Pancreas (tissue), 10 donors: ENCODE measurements around the gene EFNA4. TPM values are rescaled to one million over a fixed set of nuclear protein-coding genes. Genes with fewer than 3 reads are reported as not detected.

Experiments
- ATAC-seq, 4 donors: fragments of 200-7000 bp; cut with Tn5 transposase; one replicate each; pipeline versions ENCODE4 v1.8.0 to v1.9.1; 2020; ENCODE audit warnings: mild to moderate bottlenecking in 4 of 4, moderate library complexity in 4 of 4
- DNase-seq, 6 donors: peaks; one replicate each; pipeline ENCODE4 v3.0.0-alpha.2; 2020
- FAIRE-seq: peaks from 2 replicates; lab custom pipeline; 2012; peaks lifted over from hg19 to GRCh38; lab: Jason Lieb, UNC
- H3K27ac ChIP-seq, 4 donors: fragments of 200-600 bp; sonication (generic); 1 replicate in 3 of 4; 2 replicates in 1 of 4; pipeline versions ENCODE4 v1.5.0 to v1.8.0; 2020
- H3K27me3 ChIP-seq, 4 donors: fragments of 200-600 bp; one replicate each; pipeline ENCODE4 v1.8.0; 2021
- H3K36me3 ChIP-seq, 3 donors: fragments of 200-600 bp; sonication (generic) in 1 of 3; one replicate each; pipeline versions ENCODE4 v1.5.0 to v1.8.0; 2020 to 2021
- H3K4me1 ChIP-seq, 3 donors: fragments of 200-600 bp; one replicate each; pipeline ENCODE4 v1.8.0; 2021
- H3K4me3 ChIP-seq, 4 donors: fragments of 200-600 bp; sonication (generic) in 2 of 4; one replicate each; pipeline versions ENCODE4 v1.5.0 to v1.8.0; 2020 to 2021
- H3K9me3 ChIP-seq, 4 donors: fragments of 200-600 bp; one replicate each; pipeline ENCODE4 v1.8.0; 2021
- CTCF ChIP-seq, 4 donors: fragments of 200-600 bp; sonication (generic) in 3 of 4; IDR thresholded peaks; one replicate each; pipeline versions ENCODE4 v1.5.0 to v1.8.0; 2021; ENCODE audit warnings: antibody characterized with exemption in 4 of 4
- WGBS, 2 donors: extraction: QIAGEN DNeasy Blood & Tissue Kit; methylation state at CpG; one replicate each; pipeline ENCODE4 v1.1.7; 2013; 5-methylcytosine and 5-hydroxymethylcytosine counted together
- intact Hi-C, 3 donors: fragments of 100-400 bp; cut with DNase I; formaldehyde crosslinking; loops; one replicate each; pipeline versions ENCODE4 v1.11.1 to v1.14.2; 2022
- polyA plus RNA-seq, 2 donors: library from polyadenylated mRNA; stranded (reverse); fragments of 200-250 nt; gene quantifications; one replicate each; pipeline ENCODE4 v1.2.3, GENCODE V29; 2013
- total RNA-seq, 6 donors: library from RNA; stranded (reverse); fragmentation: NEBNext Ultra II Directional in 4 of 6; extraction: Animal tissue kit (Norgen Biotek cat#: 25700) in 4 of 6; gene quantifications; one replicate each; pipeline versions ENCODE4 v1.2.1 to v1.2.4, GENCODE V29; 2021 to 2023
- donor health status: healthy with polysubstance abuse.
- donor health status: DM: no; HTN: no; CAD: no; lungs with moderate emphysema.
- donor health status: DM: no; HTN: no; CAD: no.
- donor health status: control.
- donor health status: control.
- donor health status: Bipolar disorder and iron deficiency.
- donor health status: DM: yes; HTN: yes; CAD: no.
- donor health status: DM: no; HTN: no; CAD: no.
- donor health status: DM: no; HTN: no; CAD: no.
- donor health status: DM: yes; HTN: yes; CAD: no.

The EFNA4 gene
- total and polyA plus RNA-seq, 8 donors = 2.1 to 6.2 (median 3.8) TPM

- no peaks in the 10 kb centered on the region for H3K36me3 ChIP-seq
- ATAC-seq (peak; percentile 7 to 19 (median 8)), DNase-seq (no peak), FAIRE-seq (no peak)
- intact Hi-C loops = no loop called here
- peaks cover 0 to 15% (median 4%) of the 10 kb centered on the region in 3 donors for H3K4me1 ChIP-seq
- H3K27ac ChIP-seq = peak overlapping the region; percentile 60 to 75 (median 71)
- H3K9me3 ChIP-seq = no peaks in the 10 kb centered on the region
- TF ChIP-seq CTCF (IDR thresholded peaks at IDR 0.05) = no peak
- peak overlapping the region; percentile 64 to 78 (median 71) for H3K4me3 ChIP-seq
- WGBS, 2 donors = 1% methylated on average over 19 to 31 of the region's 31 CpGs
- no peaks in the 10 kb centered on the region for H3K27me3 ChIP-seq
Observed at GRCh38 chr1:155051342-155051776, 12.2 kb upstream of the EFNA4 start.

- H3K4me3 ChIP-seq = peak overlapping the region; percentile 64 to 78 (median 71)
- H3K27me3 ChIP-seq = no peaks in the 10 kb centered on the region
- FAIRE-seq = no peak
- H3K9me3 ChIP-seq = no peaks in the 10 kb centered on the region
- H3K4me1 ChIP-seq = peaks cover 0 to 15% (median 4%) of the 10 kb centered on the region in 3 donors
- peak overlapping the region; percentile 60 to 75 (median 71) for H3K27ac ChIP-seq
- ATAC-seq = peak; percentile 8 to 28 (median 20)
- no peak for TF ChIP-seq CTCF (IDR thresholded peaks at IDR 0.05)
- WGBS, 2 donors = 2% methylated on average over 20 to 27 of the region's 27 CpGs
- DNase-seq = peak; percentile 54 to 82 (median 66)
- no peaks in the 10 kb centered on the region for H3K36me3 ChIP-seq
- intact Hi-C loops = no loop called here
Observed at GRCh38 chr1:155051777-155052398, 11.7 kb upstream of the EFNA4 start.

GRCh38 chr1:155052439-155053395, 10.8 kb upstream of the EFNA4 start:
- no peak for TF ChIP-seq CTCF (IDR thresholded peaks at IDR 0.05)
- FAIRE-seq = no peak

DNA sequence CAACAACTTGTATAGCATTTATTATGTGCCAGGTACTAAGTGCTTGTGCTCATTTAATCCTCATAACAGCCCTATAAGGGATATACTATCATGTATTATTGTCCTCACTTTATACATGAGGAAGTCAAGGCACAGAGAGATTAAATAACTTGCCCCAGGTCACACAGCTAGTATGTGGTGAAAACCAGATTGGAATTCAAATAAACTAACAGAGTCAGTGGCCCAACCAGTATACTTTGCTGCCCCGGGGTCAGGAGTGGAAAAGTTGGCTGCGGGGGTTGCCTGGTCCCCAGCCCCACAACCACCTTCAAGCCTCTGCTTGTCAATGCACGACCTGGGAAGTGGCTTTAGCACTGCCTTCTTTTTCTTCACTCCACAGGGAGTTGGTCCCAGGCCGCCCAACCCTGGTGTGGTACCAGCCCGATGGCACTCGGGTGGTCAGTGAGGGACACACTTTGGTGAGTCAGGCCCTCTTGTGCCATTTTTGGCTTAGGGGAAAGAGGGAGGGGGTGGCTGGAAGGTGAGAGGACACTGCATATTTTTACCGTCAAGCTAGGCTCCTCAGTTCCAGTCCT, 9.9 kb upstream of the EFNA4 start:
- H3K27me3 ChIP-seq = no peaks in the 10 kb centered on the region
- no peak for TF ChIP-seq CTCF (IDR thresholded peaks at IDR 0.05)
- H3K27ac ChIP-seq = no peak overlapping the region
- WGBS, 2 donors = 89 to 91% methylated on average over 7 of the region's 7 CpGs
- peaks cover 0 to 10% (median 0%) of the 10 kb centered on the region in 3 donors for H3K36me3 ChIP-seq
- DNase-seq (peak in 1 of 6 donors; percentile 39), FAIRE-seq (no peak), ATAC-seq (no peak)
- intact Hi-C loops = no loop called here
- no peaks in the 10 kb centered on the region for H3K9me3 ChIP-seq
- H3K4me3 ChIP-seq = no peak overlapping the region
- peaks cover 0 to 15% (median 4%) of the 10 kb centered on the region in 3 donors for H3K4me1 ChIP-seq

More at GRCh38 chr1:155052439-155053395, 10.8 kb upstream of the EFNA4 start:
- Histone ChIP-seq H3K27me3 (no peaks in the 10 kb centered on the region), H3K4me1 (peaks cover 0 to 15% (median 4%) of the 10 kb centered on the region in 3 donors), H3K4me3 (peak overlapping the region in 2 of 4 donors; percentile 64 to 78), H3K9me3 (no peaks in the 10 kb centered on the region), H3K27ac (peak overlapping the region in 1 of 4 donors; percentile 0), H3K36me3 (peaks cover 0 to 4% (median 0%) of the 10 kb centered on the region in 3 donors)
- DNase-seq = peak in 1 of 6 donors; percentile 39
- WGBS, 2 donors = 54 to 67% methylated on average over 12 of the region's 12 CpGs
- no peak for ATAC-seq
- intact Hi-C loops = no loop called here
